Renal pelvis (tissue), 12 donors: ENCODE data around the gene RABL3. TPM values are rescaled to one million over a fixed set of nuclear protein-coding genes. Genes with fewer than 3 reads are reported as not detected.
"Not testable (repeated sequence)": the region's sequence is repeated elsewhere in the genome, so short reads cannot be mapped to it uniquely, and the experiment has no call there.

ENCODE experiments used
- DNase-seq: peaks from one replicate; pipeline ENCODE4 v3.0.0-alpha.2; 2013
- long read RNA-seq, 16 experiments: transcript quantifications; one replicate each; lab custom pipeline, GENCODE V29; 2026
- polyA plus RNA-seq, 3 donors: library from polyadenylated mRNA; unstranded; fragments of 120-200 nt; gene quantifications; one replicate each; pipeline ENCODE4 v1.2.1, GENCODE V29; 2013; ENCODE audit not compliant: insufficient read length in 3 of 3

The RABL3 gene, protein sequence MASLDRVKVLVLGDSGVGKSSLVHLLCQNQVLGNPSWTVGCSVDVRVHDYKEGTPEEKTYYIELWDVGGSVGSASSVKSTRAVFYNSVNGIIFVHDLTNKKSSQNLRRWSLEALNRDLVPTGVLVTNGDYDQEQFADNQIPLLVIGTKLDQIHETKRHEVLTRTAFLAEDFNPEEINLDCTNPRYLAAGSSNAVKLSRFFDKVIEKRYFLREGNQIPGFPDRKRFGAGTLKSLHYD
- polyA plus RNA-seq: 10 to 100 TPM; 22.5 to 29.8 (median 24.6) TPM
- long read RNA-seq, donor 1, transcript RABL3-201 (8 exons, 3,883 nt): major isoform, 9 of 9 reads
- long read RNA-seq, donor 1, partial matches to known transcripts: 0 of 9 reads
- long read RNA-seq, donor 1, other reads (novel, unspliced or antisense): 0 of 9 reads
- long read RNA-seq, donor 2, transcript RABL3-201 (8 exons, 3,883 nt): major isoform, 8 of 8 reads
- long read RNA-seq, donor 2, partial matches to known transcripts: 0 of 8 reads
- long read RNA-seq, donor 2, other reads (novel, unspliced or antisense): 0 of 8 reads
- long read RNA-seq, donor 3, transcript RABL3-201 (8 exons, 3,883 nt): major isoform, 7 of 7 reads
- long read RNA-seq, donor 3, partial matches to known transcripts: 0 of 7 reads
- long read RNA-seq, donor 3, other reads (novel, unspliced or antisense): 0 of 7 reads
- long read RNA-seq, donor 4, partial matches to known transcripts: 0 of 6 reads
- long read RNA-seq, donor 4, other reads (novel, unspliced or antisense): 0 of 6 reads
- long read RNA-seq, donor 5, transcript RABL3-201 (8 exons, 3,883 nt): major isoform, 7 of 7 reads
- long read RNA-seq, donor 5, partial matches to known transcripts: 0 of 7 reads
- long read RNA-seq, donor 5, other reads (novel, unspliced or antisense): 0 of 7 reads
- long read RNA-seq, donor 6, transcript RABL3-201 (8 exons, 3,883 nt): major isoform, 7 of 8 reads
- long read RNA-seq, donor 6, partial matches to known transcripts: 0 of 8 reads
- long read RNA-seq, donor 6, other reads (novel, unspliced or antisense): 0 of 8 reads
- long read RNA-seq, donor 7, transcript RABL3-201 (8 exons, 3,883 nt): major isoform, 9 of 9 reads
- long read RNA-seq, donor 7, partial matches to known transcripts: 0 of 9 reads
- long read RNA-seq, donor 7, other reads (novel, unspliced or antisense): 0 of 9 reads
- long read RNA-seq, donor 8, transcript RABL3-201 (8 exons, 3,883 nt): major isoform, 6 of 6 reads
- long read RNA-seq, donor 8, partial matches to known transcripts: 0 of 6 reads
- long read RNA-seq, donor 8, other reads (novel, unspliced or antisense): 0 of 6 reads
- long read RNA-seq, donor 9, partial matches to known transcripts: 0 of 5 reads
- long read RNA-seq, donor 9, other reads (novel, unspliced or antisense): 0 of 5 reads
- long read RNA-seq, donor 10, transcript RABL3-201 (8 exons, 3,883 nt): major isoform, 14 of 15 reads
- long read RNA-seq, donor 10, partial matches to known transcripts: 0 of 15 reads
- long read RNA-seq, donor 10, other reads (novel, unspliced or antisense): 0 of 15 reads
- long read RNA-seq, donor 11, partial matches to known transcripts: 0 of 3 reads
- long read RNA-seq, donor 11, other reads (novel, unspliced or antisense): 0 of 3 reads
- long read RNA-seq, donor 12, transcript RABL3-201 (8 exons, 3,883 nt): major isoform, 14 of 47 reads
- long read RNA-seq, donor 12, partial matches to known transcripts: 27 of 47 reads
- long read RNA-seq, donor 12, other reads (novel, unspliced or antisense): 6 of 47 reads
- long read RNA-seq, donor 13, partial matches to known transcripts: 0 of 4 reads
- long read RNA-seq, donor 13, other reads (novel, unspliced or antisense): 0 of 4 reads
- long read RNA-seq, donor 14: 0 reads
- long read RNA-seq, donor 15, transcript RABL3-201 (8 exons, 3,883 nt): major isoform, 8 of 9 reads
- long read RNA-seq, donor 15, partial matches to known transcripts: 0 of 9 reads
- long read RNA-seq, donor 15, other reads (novel, unspliced or antisense): 0 of 9 reads
- long read RNA-seq, donor 16, transcript RABL3-201 (8 exons, 3,883 nt): major isoform, 5 of 7 reads
- long read RNA-seq, donor 16, partial matches to known transcripts: 0 of 7 reads
- long read RNA-seq, donor 16, other reads (novel, unspliced or antisense): 0 of 7 reads

DNA sequence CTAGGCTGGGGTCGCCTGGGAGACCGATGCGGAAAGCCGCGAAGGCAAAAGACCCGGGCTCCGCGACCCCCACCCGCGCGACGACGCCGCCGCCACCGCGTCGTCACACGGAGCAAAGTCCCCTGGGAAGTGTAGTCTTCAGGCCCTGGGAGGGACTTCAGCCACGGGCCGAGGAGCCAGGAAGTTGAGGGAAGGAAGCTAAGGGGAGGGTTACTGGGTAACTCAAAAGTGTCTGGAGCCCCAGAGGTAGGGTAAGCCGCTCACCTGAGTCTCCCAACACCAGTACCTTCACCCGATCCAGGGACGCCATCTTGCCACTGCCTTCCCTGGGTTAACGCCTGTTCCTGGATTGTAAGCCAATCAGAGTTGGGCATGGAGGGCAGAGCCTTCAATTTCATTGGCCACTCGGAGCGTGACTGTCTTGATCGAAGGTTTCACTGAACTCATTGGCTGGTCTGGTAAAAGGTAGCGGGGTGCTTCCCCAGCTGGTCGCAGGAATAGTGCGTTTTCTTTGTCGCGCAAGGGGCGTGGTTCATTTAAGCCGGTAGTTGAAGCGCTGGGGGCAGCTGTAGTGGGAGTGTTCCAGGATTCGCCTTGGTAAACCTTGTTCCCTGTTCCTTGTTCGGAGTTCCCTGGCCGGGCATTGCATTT is at the start of gene RABL3, which contains the start of gene GTF2E1:
RABL3 (minus strand) TSS at position 319 of the 651 bp plus-strand sequence; CDS start at position 310, 9 bp downstream.
GTF2E1 (plus strand) TSS at position 547 of the 651 bp plus-strand sequence. CDS start 7,809 bp downstream, outside the sequence.
- peak; percentile 100 for DNase-seq

DNA sequence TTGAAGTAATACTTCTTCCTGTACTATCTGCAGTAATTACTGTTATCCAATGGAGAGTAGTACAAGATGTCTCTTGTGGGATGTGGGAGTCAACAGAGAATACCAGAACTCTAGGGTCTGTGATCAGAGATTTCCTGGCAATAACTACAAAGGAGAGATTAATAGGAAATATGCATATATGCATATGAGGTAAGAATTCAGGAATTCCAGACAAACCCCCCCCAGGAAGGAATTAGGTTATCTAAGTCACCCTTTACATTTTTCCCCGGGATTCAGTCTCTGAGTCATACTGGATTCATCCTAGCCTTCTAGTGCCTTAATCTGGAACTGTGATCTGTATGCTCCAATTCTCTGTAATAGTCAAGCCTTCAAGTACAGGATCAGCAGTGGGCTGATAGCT is 49.6 kb upstream of the RABL3 start:
- DNase-seq: no peak

DNA sequence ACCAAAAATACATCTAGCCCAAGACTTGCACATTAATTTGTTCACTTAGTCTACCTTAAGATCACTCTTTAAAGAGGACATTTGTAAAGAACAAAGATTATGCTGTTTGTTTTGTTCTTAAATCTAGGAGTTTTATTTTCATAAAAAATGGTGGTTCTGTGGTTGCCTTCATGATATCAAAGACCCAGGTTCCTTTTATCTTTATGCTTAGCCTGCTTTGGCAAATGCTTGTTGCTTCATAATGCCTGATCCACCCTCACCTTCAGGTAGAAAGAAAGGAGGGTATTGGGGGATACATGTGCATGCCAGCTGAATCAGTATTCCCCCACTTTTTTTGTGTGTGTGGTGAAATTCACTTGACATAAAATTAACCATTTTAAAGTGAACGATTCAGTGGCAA is 48.7 kb upstream of the RABL3 start:
- no peak for DNase-seq

DNA sequence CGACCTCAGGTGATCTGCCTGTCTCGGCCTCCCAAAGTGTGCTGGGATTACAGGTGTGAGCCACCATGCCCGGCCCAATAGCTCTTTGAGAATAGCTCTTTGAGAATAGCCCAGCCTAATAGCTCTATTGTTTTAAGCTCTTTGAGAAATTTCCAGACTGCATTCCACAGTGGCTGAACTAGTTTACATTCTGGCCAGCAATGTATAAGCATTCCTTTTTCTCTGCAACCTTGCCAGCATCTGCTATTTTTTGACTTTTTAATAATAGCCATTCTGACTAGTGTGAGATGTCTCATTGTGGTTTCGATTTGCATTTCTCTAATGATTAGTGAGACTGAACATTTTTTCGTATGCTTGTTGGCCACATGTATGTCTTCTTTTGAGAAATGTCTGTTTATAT is 43.5 kb upstream of the RABL3 start:
- DNase-seq: not testable (repeated sequence)

DNA sequence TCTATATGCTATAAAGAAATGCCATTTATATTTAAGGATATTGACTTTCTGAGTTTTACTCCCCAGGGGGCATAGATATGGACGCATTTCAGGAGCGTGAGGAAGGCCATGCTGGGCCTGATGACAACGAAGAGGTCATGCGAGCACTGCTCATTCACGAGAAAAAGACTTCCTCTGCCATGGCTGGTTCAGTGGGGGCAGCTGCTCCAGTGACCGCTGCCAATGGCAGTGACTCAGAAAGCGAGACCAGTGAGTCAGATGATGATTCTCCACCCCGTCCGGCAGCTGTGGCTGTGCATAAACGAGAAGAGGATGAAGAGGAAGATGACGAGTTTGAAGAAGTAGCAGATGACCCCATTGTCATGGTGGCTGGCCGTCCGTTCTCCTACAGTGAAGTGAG is 38.7 kb upstream of the RABL3 start:
- no peak for DNase-seq

DNA sequence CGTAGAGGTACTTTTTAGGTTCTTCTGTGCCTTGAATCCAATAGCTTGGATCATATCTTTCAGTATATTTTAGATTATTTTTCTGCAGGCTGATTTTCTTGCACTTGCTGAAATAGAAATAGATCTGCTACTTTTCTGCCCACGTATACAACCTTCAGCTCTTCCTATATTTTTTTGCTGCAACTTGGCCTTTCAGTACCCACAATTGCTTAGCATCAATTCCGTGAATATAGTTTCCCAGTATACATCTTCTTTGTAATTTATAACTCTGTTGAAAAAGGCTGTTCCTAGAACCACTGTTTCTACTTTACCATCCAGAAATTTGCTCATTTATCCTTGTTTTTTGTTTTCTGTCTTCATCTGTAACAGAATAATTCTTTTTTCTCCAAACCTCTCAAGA is 36.5 kb upstream of the RABL3 start:
- no peak for DNase-seq

DNA sequence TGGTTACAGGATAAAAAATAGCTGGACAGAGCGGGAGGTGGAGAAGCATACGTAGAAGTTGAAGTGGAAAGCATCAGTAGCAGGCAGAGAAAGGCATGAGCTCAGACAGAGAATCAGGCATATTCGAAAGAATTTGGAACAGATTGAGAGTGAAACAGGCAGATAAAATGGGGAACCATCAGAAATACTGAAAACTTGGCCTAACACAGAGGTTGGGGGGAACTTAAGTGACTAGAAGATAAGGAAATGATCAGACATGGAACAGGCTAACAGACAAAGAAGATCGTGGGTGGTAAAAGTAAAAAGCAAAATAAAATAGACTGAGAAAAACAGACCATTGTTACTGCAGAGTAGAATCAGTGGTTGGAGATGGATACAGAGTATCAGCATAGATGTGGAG is 33.1 kb upstream of the RABL3 start:
- DNase-seq: no peak

DNA sequence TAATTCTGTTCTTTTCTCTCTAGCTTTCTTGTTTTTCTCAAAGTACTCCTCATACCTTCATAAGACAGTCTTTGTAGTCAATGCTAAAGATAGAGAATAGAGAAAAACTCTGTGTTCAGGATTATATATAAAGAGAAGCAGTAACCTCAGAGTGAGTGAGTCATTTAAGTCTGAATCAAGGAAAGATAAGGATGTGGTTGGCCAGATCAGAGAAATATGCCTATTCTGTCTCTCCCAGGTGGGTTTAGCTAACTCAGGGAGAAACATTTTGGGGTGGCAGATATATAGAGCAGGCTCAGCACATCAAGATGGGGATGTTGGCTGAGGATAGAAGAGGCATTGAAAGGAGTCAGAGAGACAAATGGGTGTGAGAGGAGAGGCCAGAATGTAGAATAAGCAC is 31.6 kb upstream of the RABL3 start:
- no peak for DNase-seq

DNA sequence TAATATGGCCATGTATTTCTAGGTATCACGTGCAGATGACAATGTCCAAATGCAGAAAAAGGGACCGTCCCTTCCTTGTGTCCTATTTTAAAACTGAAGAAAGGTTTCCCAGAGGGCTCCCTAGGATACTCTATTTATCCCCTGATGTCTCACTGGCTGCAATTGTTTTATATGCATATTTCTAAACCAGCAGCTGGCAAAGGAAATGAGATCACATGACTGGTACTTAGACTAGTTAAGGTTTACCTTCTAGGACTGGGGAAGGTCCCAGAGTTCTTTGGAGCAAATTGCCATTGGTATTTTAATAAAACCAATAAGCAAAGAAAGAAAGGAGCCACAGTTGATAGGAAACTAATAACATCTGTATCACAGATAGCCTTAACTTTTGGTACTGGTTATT is 29.8 kb upstream of the RABL3 start:
- no peak for DNase-seq

DNA sequence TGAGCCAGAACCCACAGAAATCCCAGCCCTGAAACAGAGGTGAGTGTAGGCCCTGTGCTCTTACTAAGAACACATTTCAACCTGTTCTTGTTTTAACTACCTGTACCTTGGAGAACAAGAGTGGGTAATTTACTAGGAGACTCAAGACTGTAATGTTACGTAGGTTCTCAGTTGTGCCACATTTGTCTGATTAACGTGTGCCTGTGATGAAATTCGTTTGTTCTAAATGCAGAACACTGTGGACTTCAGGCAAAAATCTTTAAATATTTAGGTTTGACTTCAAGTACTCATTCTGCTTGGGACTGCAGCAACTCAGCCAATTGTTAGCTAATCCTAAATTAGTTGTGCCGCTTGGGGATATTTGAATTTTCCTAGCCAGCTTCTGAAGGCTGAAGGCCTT is 28.6 kb upstream of the RABL3 start:
- no peak for DNase-seq

DNA sequence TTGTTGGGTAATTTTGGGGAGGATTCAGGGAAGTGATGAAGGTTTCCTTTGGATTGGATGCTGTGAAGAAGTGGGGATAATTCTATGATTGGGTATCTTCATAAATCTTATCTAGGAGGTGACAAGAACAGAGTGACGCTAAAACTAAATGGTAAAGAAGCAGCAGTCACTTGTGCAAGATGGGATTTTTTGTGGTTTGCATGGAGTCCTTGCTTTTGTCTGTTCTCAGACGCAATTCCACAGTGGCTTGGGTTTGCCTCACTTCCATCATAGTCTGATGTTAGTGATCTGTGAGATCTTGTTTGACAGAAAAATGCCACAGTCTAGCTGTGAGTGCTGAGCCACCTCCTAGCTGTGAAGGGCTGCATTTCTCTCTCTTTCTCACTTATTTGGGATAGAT is 27.1 kb upstream of the RABL3 start:
- no peak for DNase-seq

DNA sequence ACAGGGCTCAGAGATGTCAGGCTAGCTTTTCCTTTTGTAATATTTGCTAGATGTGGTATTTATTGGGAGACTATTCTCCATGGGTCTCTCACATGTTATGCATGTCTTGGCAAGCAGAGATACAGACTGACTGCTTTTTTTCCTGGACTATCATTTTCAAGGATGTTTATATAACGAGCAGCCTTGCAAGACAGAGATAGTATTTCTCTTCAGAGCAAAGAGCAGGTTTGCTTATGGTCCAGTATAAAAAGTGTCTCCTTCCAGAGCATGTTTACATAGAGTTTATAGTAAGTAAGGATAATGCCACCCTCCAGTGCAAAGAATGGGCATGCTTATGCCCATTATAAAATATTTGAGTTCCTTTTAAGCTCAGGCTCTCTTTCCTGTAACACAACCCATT is 24.8 kb upstream of the RABL3 start:
- no peak for DNase-seq

DNA sequence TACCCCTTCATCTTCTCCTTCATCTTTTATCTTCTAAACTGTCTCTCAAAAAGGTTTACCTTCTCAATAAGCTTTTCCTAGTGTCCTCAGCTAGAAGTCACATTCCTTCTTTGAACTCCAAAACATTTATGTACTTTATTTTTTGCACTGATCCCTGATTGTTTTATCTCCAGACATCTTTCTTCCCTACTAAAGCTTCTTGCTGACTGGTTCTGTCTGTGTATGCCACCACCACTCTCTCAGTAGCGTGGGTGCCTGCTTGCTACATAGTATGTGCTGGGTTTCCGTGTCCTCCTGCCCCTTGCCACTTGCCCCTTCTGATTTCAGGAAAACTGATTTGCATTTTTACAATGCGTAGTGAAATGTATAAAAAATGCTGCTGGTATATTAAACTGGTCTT is 24.3 kb upstream of the RABL3 start:
- no peak for DNase-seq

DNA sequence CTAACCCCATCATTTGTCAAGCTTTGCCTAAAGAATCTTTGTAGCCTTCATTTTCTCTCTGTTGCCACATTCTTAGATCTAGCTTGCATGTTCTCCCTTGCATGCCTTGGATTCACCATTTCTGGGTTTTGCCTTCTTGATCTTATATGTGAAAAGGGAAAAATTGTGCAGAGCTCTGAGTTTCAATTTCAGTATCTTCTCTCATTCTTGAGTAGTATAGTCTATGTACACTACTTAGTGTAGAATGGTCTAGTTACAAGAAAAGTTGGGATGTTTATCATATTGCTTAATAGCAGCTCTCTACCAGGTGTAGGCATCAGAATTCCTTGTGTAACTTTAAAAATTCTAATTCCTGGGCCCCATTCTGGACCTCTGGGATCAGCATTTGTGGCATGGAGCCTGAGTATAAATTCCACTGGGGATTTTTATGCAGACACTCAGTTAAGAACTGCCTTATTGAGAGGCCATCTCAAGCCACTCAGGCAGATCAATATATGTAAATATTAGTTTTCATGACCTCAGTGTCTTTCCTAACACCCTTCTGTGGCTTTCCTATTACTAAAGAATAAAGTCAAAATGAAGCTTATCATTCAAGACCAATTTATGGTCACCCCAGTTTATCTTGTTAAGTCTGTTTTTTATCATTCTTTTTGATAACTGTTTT is 23.6 kb upstream of the RABL3 start:
- DNase-seq: no peak

DNA sequence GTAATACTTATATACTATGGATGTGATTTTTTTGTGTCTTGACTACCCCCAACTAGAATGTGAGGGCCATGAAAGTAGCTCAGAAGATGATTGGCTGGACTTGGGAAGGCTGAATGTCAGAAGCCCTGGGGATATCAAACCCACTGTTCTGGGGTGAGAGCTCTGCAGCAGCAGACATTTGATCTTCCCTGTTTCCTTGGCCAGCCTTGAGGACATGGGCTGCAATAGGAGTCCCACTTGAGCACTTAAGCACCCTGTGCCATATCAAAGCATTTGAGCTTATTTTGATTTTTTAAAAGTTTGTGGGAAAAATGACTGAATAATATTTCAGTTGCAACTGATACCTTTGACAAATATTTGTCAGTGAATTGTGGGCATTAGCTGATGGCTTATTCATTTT is 21.9 kb upstream of the RABL3 start:
- DNase-seq: no peak

DNA sequence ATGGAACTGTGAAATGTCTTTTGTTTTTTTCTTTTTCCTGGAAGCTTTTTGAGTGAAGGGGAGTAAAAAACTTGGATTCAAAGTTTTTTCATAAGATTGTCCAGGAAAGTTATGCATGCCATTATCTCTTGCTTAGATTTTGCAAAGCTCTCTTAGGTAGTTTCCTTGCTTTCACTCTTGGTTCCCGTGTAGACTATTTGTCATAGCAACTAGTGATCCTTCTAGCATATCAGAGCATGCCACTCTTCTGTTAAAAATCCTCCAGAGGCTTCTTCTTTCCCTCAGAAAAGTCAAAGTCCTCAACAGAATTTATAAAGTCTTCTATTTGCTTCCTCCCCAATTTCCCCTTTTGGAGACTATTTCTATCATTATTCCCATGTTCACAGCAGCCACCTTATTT is 21.3 kb upstream of the RABL3 start:
- DNase-seq: no peak

DNA sequence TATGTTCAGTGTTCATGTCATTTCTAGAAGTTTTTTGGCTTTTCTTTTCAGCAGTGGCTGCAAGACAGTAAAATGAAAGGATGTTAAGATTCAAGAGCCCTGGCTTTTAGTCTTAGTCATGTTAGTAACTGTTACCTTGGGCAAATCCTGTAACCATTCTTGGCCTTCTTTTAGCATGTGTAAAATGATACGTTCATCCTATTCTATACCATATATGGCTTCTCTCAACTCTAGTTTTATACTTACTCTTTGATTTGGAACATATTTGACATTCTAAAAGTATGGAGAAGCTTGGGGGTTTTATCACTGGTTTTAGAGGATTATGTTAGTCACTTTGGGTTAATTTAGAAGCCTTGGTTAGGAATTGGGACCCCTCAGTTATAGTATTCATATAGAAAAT is 20.3 kb upstream of the RABL3 start:
- DNase-seq: no peak

DNA sequence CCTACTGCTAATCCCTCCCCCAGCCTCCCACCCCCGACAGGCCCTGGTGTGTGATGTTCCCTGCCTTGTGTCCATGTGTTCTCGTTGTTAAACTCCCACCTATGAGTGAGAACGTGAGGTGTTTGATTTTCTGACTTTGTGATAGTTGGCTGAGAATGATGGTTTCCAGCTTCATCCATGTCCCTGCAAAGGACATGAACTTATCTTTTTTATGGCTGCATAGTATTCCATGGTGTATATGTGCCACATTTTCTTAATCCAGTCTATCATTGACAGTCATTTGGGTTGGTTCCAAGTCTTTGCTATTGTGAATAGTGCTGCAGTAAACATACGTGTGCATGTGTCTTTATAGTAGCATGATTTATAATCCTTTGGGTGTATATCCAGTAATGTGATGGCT is 16.2 kb upstream of the RABL3 start:
- not testable (repeated sequence) for DNase-seq

DNA sequence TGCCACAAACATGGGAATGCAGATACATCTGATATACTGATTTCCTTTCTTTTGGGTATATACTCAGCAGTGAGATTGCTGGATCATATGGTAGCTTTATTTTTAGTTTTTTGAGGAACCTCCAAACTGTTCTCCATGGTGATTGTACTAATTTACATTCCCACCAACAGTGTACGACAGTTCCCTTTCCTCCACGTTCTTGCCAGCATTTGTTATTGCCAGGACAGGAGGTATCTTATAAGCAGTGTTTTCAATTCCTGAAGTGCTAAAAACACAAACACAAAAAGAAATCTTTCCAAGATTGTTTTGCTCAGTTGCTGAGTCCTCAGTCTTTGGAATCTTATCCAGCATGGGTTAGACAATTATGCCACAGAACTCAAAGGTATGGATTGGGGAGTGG is 13.7 kb upstream of the RABL3 start:
- no peak for DNase-seq
